HepG2 (cell line): ENCODE measurements around the gene UBAC2.

Experiments used
- ZIK1 ChIP-seq: sonication (generic); formaldehyde crosslinking; IDR thresholded peaks from 2 replicates; pipeline ENCODE4 v1.5.0; 2020; ENCODE audit warnings: mild to moderate bottlenecking, low read depth, missing genetic modification reagents, borderline replicate concordance
- TF ChIP-seq, protein P1 (sequence below), 2 experiments: IDR thresholded peaks; 2 replicates each; pipeline ENCODE4 v1.6.1; 2011 to 2012; ENCODE audit warnings: low read length in 2 of 2, borderline replicate concordance in 1 of 2, low read depth in 1 of 2, mild to moderate bottlenecking in 1 of 2, moderate library complexity in 1 of 2

DNA sequence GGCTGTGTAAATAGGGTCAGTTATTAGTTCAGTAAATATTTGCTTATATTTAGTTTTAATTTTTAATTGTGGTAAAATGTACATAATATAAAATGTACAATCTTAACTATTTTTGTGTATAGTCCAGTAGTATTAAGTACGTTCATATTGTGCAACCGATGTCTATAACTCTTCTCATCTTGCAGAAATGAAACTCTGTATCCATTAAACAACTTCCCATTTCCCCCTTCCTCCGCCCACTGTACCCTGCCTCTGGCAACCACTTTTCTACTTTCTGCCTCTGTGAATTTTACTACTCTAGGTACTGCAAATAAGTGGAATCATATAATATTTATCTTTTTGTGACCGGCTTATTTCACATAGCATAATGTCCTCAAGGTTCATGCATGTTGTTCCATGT, 24.4 kb downstream of the UBAC2 start:
- TF ChIP-seq ZIK1 (CRISPR knock-in tag) = no peak
- TF ChIP-seq, protein P1, sequence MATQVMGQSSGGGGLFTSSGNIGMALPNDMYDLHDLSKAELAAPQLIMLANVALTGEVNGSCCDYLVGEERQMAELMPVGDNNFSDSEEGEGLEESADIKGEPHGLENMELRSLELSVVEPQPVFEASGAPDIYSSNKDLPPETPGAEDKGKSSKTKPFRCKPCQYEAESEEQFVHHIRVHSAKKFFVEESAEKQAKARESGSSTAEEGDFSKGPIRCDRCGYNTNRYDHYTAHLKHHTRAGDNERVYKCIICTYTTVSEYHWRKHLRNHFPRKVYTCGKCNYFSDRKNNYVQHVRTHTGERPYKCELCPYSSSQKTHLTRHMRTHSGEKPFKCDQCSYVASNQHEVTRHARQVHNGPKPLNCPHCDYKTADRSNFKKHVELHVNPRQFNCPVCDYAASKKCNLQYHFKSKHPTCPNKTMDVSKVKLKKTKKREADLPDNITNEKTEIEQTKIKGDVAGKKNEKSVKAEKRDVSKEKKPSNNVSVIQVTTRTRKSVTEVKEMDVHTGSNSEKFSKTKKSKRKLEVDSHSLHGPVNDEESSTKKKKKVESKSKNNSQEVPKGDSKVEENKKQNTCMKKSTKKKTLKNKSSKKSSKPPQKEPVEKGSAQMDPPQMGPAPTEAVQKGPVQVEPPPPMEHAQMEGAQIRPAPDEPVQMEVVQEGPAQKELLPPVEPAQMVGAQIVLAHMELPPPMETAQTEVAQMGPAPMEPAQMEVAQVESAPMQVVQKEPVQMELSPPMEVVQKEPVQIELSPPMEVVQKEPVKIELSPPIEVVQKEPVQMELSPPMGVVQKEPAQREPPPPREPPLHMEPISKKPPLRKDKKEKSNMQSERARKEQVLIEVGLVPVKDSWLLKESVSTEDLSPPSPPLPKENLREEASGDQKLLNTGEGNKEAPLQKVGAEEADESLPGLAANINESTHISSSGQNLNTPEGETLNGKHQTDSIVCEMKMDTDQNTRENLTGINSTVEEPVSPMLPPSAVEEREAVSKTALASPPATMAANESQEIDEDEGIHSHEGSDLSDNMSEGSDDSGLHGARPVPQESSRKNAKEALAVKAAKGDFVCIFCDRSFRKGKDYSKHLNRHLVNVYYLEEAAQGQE (IDR thresholded peaks at IDR 0.05; ENCODE audit: borderline replicate concordance in 1 of 2, low read depth in 1 of 2, low read length in 2 of 2) = no peak
